Glutamatergic neuron (in vitro differentiated cells): ENCODE results near the gene SH3TC1. TPM values are rescaled to one million over a fixed set of nuclear protein-coding genes. Genes with fewer than 3 reads are reported as not detected.

Source experiments
- DNase-seq: peaks from one replicate; pipeline ENCODE4 v3.0.0; 2022
- H3K27ac Mint-ChIP-seq: one replicate; pipeline ENCODE4 v1.8.0; 2020; ENCODE audit warnings: mild to moderate bottlenecking, mixed read lengths, inconsistent platforms; ENCODE audit not compliant: unreplicated experiment
- H3K27me3 Mint-ChIP-seq: one replicate; pipeline ENCODE4 v1.8.0; 2020; ENCODE audit warnings: mild to moderate bottlenecking, moderate library complexity, mixed read lengths, inconsistent platforms; ENCODE audit not compliant: unreplicated experiment
- H3K36me3 Mint-ChIP-seq: one replicate; pipeline ENCODE4 v1.8.0; 2020; ENCODE audit warnings: mild to moderate bottlenecking, mixed read lengths, inconsistent platforms; ENCODE audit not compliant: unreplicated experiment
- H3K4me1 Mint-ChIP-seq: one replicate; pipeline ENCODE4 v1.8.0; 2020; ENCODE audit warnings: mild to moderate bottlenecking, low read depth, mixed read lengths, inconsistent platforms; ENCODE audit not compliant: unreplicated experiment
- H3K4me3 Mint-ChIP-seq: one replicate; pipeline ENCODE4 v1.8.0; 2020; ENCODE audit warnings: mild to moderate bottlenecking, mixed read lengths, inconsistent platforms; ENCODE audit not compliant: unreplicated experiment
- H3K9me3 Mint-ChIP-seq: one replicate; pipeline ENCODE4 v1.8.0; 2020; ENCODE audit warnings: mild to moderate bottlenecking, moderate library complexity, mixed read lengths, inconsistent platforms; ENCODE audit not compliant: unreplicated experiment
- CTCF ChIP-seq: fragments of 200-600 bp; sonication (generic); IDR thresholded peaks from one replicate; pipeline ENCODE4 v1.5.0; 2021; ENCODE audit not compliant: partially characterized antibody, unreplicated experiment
- total RNA-seq: library from RNA; stranded (reverse); fragmentation: NEBNext Ultra II Directional; extraction: Animal tissue kit (Norgen Biotek cat#: 25700); gene quantifications from one replicate; pipeline ENCODE4 v1.2.1, GENCODE V29; 2021; ENCODE audit not compliant: unreplicated experiment

Gene SH3TC1
- total RNA-seq, 1 donor from 2014 or later, result not detected

- peaks cover under 1% of the 10 kb centered on the region for H3K4me1 Mint-ChIP-seq
- peaks cover 2% of the 10 kb centered on the region for H3K9me3 Mint-ChIP-seq
- no peak overlapping the region for H3K27ac Mint-ChIP-seq
- no peak for DNase-seq
- no peaks in the 10 kb centered on the region for H3K36me3 Mint-ChIP-seq
- no peak overlapping the region for H3K4me3 Mint-ChIP-seq
- peaks cover 6% of the 10 kb centered on the region for H3K27me3 Mint-ChIP-seq
- no peak for TF ChIP-seq CTCF
Measured at GRCh38 chr4:8245884-8246833, 47.1 kb downstream of the SH3TC1 start.

DNA sequence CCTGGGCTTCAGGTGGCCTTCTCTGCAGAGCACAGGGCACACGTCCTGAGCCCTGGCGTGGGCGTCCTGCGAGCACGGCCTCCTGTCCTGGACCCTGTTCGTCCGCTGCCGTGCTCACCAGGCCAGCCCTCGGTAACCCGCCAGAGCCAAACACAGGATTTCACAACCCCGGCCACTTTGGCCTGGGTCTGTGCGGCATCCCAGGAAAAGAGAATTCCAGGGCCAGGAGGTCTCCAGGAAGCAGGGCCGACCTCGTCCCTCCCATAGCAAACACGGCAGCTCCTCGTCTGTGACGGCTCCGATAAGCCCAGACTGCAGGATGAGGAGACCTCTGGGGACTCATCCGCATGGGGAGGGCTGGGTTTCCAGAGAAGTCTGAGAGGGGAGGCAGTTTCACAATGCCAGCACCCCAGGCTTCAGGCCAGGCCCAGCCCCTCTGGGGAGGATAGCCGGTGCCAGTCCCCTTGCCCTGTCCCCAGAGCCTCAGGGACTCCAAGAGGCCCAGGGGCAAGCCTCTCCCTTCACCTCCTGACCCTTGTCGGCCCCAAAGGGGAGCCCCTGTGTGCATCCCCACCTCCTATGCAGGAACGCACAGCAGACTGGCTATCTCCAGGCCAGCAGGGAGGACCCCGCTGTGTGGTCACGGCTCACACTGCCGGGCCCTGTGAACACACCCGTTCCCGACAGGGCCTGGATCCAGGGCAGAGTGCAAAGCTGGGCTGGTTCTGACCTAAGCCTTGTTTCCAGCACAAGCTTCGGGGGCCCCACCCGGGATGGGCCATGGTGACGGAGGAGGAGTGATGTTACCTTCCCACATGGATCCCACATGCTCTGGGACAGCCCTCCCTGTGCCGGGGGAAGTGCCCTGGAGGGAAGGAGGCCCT is 48.2 kb downstream of the SH3TC1 start:
- TF ChIP-seq CTCF, result no peak
- Mint-ChIP-seq H3K27ac (no peak overlapping the region), H3K9me3 (peaks cover 2% of the 10 kb centered on the region), H3K27me3 (peaks cover 4% of the 10 kb centered on the region), H3K36me3 (no peaks in the 10 kb centered on the region), H3K4me1 (peaks cover 2% of the 10 kb centered on the region), H3K4me3 (no peak overlapping the region)
- no peak for DNase-seq

GRCh38 chr4:8248091-8248490 is 49.0 kb downstream of the SH3TC1 start:
- DNase-seq, result no peak
- peaks cover 2% of the 10 kb centered on the region for H3K4me1 Mint-ChIP-seq
- TF ChIP-seq CTCF, result no peak

DNA sequence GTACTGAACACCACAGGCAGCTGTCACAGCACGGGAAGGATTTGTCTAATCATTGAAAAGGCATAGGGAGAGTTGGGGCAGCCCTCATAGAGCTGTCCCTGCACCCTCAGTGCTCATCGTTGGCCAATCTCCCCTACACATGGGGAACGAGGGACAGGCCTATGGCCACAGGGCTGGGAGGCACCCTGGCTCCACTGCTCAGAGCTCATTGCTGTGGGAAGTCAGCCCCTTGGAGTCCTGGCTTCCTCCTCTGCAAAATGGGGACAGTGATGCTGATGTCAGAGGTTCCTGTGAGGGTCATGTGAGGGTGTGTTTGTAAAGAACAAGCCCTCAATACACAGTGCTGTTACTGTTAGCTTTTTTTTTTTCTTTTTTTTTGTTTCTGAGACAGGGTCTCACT is 51.1 kb downstream of the SH3TC1 start:
- peaks cover 5% of the 10 kb centered on the region for H3K9me3 Mint-ChIP-seq
- peaks cover 5% of the 10 kb centered on the region for H3K36me3 Mint-ChIP-seq
- TF ChIP-seq CTCF, result no peak
- no peak overlapping the region for H3K4me3 Mint-ChIP-seq
- no peak overlapping the region for H3K27ac Mint-ChIP-seq
- peaks cover 4% of the 10 kb centered on the region for H3K27me3 Mint-ChIP-seq
- H3K4me1 Mint-ChIP-seq, result peaks cover 2% of the 10 kb centered on the region
- no peak for DNase-seq

More at GRCh38 chr4:8248091-8248490, 49.0 kb downstream of the SH3TC1 start:
- peaks cover 2% of the 10 kb centered on the region for H3K9me3 Mint-ChIP-seq
- H3K4me3 Mint-ChIP-seq, result no peak overlapping the region
- H3K27me3 Mint-ChIP-seq, result peaks cover 4% of the 10 kb centered on the region
- H3K36me3 Mint-ChIP-seq, result no peaks in the 10 kb centered on the region
- H3K27ac Mint-ChIP-seq, result no peak overlapping the region
